Dorsolateral prefrontal cortex (tissue), 118 donors: ENCODE data around the gene KRT8. TPM values are rescaled to one million over a fixed set of nuclear protein-coding genes. Genes with fewer than 3 reads are reported as not detected.

Source experiments
- total RNA-seq, 120 experiments: library from RNA; stranded (reverse); gene quantifications; one replicate each; pipeline versions ENCODE4 v1.2.3 to v1.2.4, GENCODE V29; 2022

The KRT8 gene
- total RNA-seq, 120 experiments from 2014 or later, result 0.18 to 2.7 (median 0.59) TPM; not detected in 68

Other genes with a start within 250 kb of the KRT8 start
- 1 to 10 TPM in 1 of 120 experiments, under 1 TPM in 11, not detected in 108; 0.16 to 1.0 (median 0.22) TPM for gene KRT1, start 224.7 kb downstream of the KRT8 start, total RNA-seq
- under 1 TPM in 1 of 120 experiments, not detected in 119; 0.07 TPM for gene KRT77, start 201.6 kb downstream of the KRT8 start, total RNA-seq
- not detected for gene KRT76, start 127.7 kb downstream of the KRT8 start, total RNA-seq
- under 1 TPM in 1 of 120 experiments, not detected in 119; 0.21 TPM for gene KRT3, start 109.0 kb downstream of the KRT8 start, total RNA-seq
- gene KRT4, start 91.0 kb downstream of the KRT8 start, total RNA-seq, result not detected
- not detected for gene KRT79, start 70.8 kb downstream of the KRT8 start, total RNA-seq
- 1 to 10 TPM in 1 of 120 experiments, not detected in 119; 1.7 TPM for gene KRT78, start 56.1 kb downstream of the KRT8 start, total RNA-seq
- 1 to 10 TPM in 54 of 120 experiments, under 1 TPM in 47, not detected in 19; 0.32 to 3.8 (median 1.0) TPM for gene KRT18, start 44.0 kb upstream of the KRT8 start, total RNA-seq
- 100 to 1,000 TPM; 207 to 375 (median 283) TPM for gene EIF4B, start 101.4 kb upstream of the KRT8 start, total RNA-seq
- 100 to 1,000 TPM in 57 of 120 experiments, 10 to 100 TPM in 63; 51.8 to 194 (median 96.4) TPM for gene TNS2, start 145.0 kb upstream of the KRT8 start, total RNA-seq
- gene SPRYD3, start 174.3 kb upstream of the KRT8 start, total RNA-seq, result 100 to 1,000 TPM in 119 of 120 experiments, 10 to 100 TPM in 1; 74.6 to 263 (median 181) TPM
- 10 to 100 TPM in 119 of 120 experiments, 1 to 10 TPM in 1; 9.9 to 54.8 (median 21.6) TPM for gene IGFBP6, start 192.6 kb upstream of the KRT8 start, total RNA-seq
- gene SOAT2, start 198.4 kb upstream of the KRT8 start, total RNA-seq, result under 1 TPM in 4 of 120 experiments, not detected in 116; 0.20 to 0.47 (median 0.30) TPM